HG02884 (cell line): Measurements from ENCODE around the gene MINK1.
"Not testable (repeated sequence)": the region's sequence is repeated elsewhere in the genome, so short reads cannot be mapped to it uniquely, and the experiment has no call there.

Source experiments
- ATAC-seq: cut with Tn5 transposase; IDR thresholded peaks from one replicate; pipeline ENCODE4 v1.9.1; 2021; ENCODE audit warnings: mild to moderate bottlenecking, moderate library complexity; ENCODE audit not compliant: unreplicated experiment

MINK1 gene

DNA sequence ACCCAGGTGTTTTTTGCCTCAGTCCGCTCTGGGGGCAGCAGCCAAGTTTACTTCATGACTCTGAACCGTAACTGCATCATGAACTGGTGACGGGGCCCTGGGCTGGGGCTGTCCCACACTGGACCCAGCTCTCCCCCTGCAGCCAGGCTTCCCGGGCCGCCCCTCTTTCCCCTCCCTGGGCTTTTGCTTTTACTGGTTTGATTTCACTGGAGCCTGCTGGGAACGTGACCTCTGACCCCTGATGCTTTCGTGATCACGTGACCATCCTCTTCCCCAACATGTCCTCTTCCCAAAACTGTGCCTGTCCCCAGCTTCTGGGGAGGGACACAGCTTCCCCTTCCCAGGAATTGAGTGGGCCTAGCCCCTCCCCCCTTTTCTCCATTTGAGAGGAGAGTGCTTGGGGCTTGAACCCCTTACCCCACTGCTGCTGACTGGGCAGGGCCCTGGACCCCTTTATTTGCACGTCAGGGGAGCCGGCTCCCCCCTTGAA is 64.1 kb downstream of the MINK1 start:
- ATAC-seq = no peak

- ATAC-seq = no peak
Measured at GRCh38 chr17:4897785-4898184, 64.6 kb downstream of the MINK1 start.

DNA sequence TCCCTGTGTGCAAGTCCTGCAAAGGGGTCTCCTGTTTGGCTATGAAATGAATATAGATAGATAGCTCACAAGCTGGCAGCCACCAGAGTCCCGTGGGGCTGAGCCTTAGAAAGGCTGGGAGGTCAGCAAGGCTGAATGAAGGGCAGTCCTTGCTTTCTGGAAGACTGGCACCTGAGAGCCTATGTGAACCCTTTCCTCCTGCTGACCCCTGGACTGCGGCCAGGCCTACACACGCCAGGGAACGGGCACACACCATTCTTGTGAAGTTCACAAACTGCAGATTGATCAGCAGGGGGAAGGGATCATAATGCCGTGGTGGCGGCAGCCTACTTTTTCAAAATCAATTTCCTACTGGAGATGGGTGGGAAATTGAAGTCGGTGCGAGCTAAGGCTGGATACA is 65.2 kb downstream of the MINK1 start:
- ATAC-seq = no peak

- ATAC-seq = no peak
Measured at GRCh38 chr17:4898927-4899326, 65.8 kb downstream of the MINK1 start.

DNA sequence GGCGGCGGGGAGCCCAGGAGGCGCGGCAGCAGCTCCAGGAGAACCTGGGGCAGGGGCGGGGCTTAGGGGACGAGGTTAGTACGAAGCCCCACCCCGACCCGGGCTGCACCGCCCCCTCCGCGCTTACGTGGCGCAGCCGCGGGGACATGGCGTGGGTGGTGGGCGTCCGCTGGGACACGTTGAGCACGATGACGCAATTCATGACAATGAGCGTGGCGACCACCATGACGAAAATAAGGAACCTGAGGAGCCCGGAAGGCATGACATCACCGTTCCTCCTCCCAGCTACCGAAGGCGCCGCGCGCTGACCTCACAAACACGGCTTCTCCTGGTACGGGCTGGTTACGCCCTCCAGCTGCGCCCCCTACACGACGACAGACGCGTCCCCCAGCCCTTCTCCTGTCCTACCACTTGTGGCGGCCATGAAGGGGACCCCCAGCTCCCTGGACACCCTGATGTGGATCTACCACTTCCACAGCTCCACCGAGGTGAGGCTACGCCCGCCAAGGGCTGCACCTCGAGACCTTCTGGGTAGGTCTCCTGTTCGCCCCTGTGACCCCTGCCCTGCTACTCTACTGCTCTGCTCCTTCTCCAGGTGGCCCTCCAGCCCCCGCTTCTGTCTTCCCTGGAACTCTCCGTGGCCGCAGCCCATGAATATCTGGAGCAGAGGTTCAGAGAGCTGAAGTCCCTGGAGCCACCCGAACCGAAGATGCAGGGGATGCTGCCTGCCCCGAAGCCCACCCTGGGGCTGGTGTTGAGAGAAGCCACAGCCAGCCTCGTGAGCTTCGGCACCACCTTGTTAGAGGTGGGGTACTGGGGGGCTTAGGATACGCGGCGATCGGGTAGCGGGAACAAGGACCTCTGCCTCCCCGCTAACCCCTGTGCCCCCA is 66.4 kb downstream of the MINK1 start, which contains the start of gene C17orf107:
Gene C17orf107, plus strand, starts transcription at position 196 of the 890 bp plus-strand sequence. Its CDS starts 227 bp downstream, at position 423.
- no peak for ATAC-seq

DNA sequence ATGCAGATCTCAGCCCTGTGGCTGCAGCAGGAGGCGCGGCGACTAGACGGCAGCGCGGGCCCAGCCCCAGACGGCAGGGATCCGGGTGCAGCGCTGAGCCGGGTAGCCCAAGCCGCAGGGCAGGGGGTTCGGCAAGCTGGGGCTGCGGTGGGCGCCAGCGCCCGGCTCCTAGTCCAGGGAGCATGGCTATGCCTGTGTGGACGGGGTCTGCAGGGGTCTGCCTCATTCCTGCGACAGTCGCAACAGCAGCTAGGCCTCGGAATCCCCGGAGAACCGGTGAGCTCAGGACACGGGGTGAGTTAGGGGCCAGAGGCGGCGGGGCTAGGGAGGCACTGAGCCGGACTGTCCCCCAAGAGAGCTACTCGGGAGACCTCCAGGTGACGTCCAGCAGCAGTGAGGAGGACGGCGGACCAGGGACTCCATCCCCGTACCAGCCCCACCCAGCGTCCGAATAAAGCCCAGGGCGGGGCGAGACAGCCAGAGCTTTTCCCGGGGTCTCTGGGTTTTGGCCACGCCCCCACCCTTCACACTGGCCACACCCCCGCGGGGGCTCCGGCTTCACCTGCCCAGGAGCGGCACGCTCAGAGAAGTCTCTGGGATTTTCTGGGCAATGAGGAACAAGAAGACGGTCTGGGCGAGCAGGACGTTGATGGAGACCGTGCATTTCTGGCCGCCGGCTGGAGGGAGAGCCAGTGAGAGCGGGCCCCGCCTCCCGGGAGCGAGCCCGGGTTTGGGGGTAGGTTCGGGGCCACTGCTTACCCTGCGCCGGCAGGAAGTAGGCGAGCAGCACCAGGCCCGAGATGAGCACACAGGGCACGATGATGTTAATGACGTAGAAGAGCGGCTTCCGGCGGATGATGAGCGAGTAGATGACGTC is 67.3 kb downstream of the MINK1 start:
- no peak for ATAC-seq

- no peak for ATAC-seq
Measured at GRCh38 chr17:4901108-4901647, 68.0 kb downstream of the MINK1 start.

GRCh38 chr17:4901648-4902344 is 68.7 kb downstream of the MINK1 start:
- no peak for ATAC-seq

GRCh38 chr17:4902540-4902939 is 69.4 kb downstream of the MINK1 start:
- ATAC-seq = no peak

DNA sequence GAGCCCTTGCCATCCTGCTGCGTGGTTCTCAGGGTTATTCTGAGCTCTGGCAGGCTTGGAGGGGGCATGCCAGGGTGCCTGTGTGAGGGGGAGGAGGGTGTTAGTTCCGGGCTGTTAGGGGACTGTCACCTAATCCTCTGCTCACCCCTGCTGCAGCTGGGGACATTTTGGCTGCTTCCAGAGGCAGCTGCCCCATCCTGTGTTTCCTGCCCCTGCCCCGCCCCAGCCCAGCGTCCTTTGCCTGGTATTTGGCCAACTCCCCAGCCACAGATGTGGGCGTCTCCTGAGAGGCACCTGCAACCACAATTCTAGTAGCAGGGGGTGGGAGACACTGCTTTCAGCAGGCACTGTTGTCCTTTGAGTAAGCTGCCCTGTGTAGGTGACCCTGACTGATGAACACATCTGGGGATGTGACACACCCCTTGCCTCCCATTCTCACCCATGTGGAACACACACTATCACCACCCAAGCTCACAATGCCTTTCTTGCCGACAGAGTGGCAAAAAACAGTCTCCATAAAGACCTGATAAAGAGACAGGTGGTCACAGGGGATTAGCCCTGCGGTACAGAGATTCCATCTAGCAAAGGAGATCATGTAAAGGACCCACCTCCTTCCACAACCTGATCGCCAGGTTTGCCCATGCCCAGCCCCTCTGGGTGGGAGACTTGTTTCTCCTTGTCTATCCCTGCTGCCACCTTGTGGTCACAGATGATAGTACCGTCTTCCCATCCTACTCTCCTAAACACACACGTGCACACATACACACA is 70.1 kb downstream of the MINK1 start, which contains the start of gene CHRNE:
Gene CHRNE, minus strand, starts transcription at position 48 of the 768 bp plus-strand sequence. Its CDS starts 35 bp downstream, at position 13.
- ATAC-seq = no peak

DNA sequence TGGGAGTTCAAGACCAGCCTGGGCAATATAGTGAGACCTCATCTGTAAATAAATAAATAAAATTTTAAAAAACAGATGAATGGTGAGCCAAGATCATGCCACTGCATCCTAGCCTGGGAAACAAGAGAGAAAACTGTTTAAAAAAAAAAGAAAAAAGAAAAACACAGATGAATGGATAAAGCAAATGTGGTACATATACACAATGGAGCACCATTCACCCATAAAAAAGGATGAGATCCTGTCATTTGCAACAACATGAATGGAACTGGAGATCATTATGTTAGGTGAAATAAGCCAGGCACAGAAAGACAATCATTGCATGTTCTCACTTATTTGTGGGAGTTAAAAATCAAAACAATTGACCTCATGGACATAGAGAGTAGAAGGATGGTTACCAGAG is 73.5 kb downstream of the MINK1 start:
- ATAC-seq = not testable (repeated sequence)

GRCh38 chr17:4908301-4908700 is 75.2 kb downstream of the MINK1 start:
- ATAC-seq = no peak

- ATAC-seq = no peak
Measured at GRCh38 chr17:4908711-4909496, 75.8 kb downstream of the MINK1 start.

- no peak for ATAC-seq
Measured at GRCh38 chr17:4913994-4914393, 80.9 kb downstream of the MINK1 start.

GRCh38 chr17:4914551-4914950 is 81.4 kb downstream of the MINK1 start:
- ATAC-seq = not testable (repeated sequence)

GRCh38 chr17:4919511-4920047 is 86.4 kb downstream of the MINK1 start:
- ATAC-seq = no peak

DNA sequence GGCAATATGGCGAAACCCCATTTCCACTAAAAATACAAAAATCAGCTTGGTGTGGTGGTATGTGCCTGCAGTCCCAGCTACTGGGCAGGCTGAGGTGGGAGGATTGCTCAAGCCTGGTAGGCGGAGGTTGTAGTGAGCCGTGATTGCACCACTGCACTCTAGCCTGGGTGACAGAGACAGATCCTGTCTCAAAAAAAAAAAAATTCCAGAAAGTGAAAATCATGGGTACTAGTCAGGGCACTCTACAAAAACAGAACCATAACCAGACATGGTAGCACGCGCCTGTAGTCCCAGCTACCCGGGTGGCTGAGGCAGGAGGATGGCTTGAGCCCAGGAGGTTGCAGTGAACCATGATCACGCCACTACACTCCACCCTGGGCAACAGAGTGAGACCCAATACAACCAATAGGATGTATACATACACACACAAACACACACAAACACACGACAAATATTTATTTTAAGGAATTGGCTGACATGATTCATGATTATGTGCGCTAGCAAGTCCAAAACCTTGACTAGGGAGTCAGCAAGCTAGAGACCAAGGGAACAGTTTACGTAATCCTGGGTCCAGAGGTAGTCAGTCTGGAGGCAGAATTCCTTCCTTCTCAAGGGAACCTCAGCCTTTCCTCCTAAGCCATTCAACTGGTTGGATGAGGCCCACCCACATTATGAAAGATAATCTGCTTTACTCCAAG is 87.4 kb downstream of the MINK1 start:
- ATAC-seq = no peak

DNA sequence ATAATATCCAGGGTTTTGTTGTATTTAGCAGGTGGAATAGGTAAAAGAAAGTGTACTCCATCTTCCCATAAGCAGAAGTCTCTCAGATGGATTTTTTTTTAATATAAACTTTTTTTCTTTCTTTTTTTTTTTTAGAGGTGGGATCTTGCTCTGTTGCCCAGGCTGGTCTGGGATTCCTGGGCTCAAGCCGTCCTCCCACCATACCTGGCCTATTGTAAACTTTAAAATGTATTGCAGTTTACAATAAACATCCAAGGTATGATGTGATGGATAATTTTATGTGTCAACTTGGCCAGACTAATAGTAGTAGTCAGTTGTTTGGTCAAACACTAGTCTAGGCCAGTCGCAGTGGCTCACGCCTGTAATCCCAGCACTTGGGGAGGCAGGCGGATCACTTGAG is 88.2 kb downstream of the MINK1 start:
- no peak for ATAC-seq
